Measurements from ENCODE around the gene SRSF3.
"Not testable (repeated sequence)": the region's sequence is repeated elsewhere in the genome, so short reads cannot be mapped to it uniquely, and the experiment has no call there.

The SRSF3 gene

DNA sequence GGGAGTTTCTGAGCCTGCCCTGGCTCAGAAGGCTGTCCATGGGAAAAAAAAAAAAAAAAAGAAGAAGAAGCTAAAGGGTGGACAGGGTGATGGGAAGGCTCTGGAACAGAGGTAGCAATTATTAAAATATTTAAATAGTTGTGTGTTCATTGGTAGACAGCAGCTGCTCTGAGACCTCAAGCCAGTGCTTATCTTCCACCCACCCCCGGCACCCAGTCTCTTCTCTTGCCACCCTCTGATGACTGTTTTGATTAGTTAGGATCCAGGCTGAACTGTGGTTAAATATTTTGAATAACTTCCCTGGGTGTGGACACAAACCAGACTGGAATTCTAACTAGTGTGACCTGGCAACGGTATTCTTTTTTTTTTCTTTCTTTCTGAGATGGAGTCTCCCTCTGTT is 16.9 kb upstream of the SRSF3 start:
- TF ChIP-seq, protein P1, sequence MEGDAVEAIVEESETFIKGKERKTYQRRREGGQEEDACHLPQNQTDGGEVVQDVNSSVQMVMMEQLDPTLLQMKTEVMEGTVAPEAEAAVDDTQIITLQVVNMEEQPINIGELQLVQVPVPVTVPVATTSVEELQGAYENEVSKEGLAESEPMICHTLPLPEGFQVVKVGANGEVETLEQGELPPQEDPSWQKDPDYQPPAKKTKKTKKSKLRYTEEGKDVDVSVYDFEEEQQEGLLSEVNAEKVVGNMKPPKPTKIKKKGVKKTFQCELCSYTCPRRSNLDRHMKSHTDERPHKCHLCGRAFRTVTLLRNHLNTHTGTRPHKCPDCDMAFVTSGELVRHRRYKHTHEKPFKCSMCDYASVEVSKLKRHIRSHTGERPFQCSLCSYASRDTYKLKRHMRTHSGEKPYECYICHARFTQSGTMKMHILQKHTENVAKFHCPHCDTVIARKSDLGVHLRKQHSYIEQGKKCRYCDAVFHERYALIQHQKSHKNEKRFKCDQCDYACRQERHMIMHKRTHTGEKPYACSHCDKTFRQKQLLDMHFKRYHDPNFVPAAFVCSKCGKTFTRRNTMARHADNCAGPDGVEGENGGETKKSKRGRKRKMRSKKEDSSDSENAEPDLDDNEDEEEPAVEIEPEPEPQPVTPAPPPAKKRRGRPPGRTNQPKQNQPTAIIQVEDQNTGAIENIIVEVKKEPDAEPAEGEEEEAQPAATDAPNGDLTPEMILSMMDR (conservative IDR thresholded peaks at IDR 0.05; ENCODE audit: low read length): no peak; the same call in 1 of the 2 replicates
- H3K4me3 ChIP-seq (ENCODE audit: low read length): no peak overlapping the region
- DNase-seq (ENCODE audit: low read depth): peak; percentile 97

GRCh38 chr6:36578030-36578429 is 16.1 kb upstream of the SRSF3 start:
- no peak for DNase-seq (ENCODE audit: low read depth)
- TF ChIP-seq, protein P1 (conservative IDR thresholded peaks at IDR 0.05; ENCODE audit: low read length): no peak
- no peak overlapping the region for H3K4me3 ChIP-seq (ENCODE audit: low read length)

GRCh38 chr6:36578431-36578830 is 15.7 kb upstream of the SRSF3 start:
- TF ChIP-seq, protein P1 (conservative IDR thresholded peaks at IDR 0.05; ENCODE audit: low read length): no peak
- no peak overlapping the region for H3K4me3 ChIP-seq (ENCODE audit: low read length)
- no peak for DNase-seq (ENCODE audit: low read depth)

DNA sequence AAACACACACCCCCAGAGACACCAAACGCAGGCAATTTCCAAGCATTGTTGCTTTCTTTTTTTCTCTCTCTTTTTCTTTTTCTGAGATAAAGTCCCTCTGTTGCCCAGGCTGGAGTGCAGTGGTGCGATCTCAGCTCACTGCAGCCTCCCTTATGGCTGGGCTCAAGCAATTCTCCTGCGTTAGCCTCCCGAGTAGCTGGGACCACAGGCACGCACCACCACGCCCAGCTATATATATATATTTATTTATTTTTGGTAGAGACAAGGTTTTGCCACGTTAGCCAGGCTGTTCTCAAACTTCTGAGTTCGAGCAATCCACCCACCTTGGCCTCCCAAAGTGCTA is 14.0 kb upstream of the SRSF3 start:
- no peak overlapping the region for H3K4me3 ChIP-seq (ENCODE audit: low read length)
- no peak for DNase-seq (ENCODE audit: low read depth)
- TF ChIP-seq, protein P1 (conservative IDR thresholded peaks at IDR 0.05; ENCODE audit: low read length): no peak

DNA sequence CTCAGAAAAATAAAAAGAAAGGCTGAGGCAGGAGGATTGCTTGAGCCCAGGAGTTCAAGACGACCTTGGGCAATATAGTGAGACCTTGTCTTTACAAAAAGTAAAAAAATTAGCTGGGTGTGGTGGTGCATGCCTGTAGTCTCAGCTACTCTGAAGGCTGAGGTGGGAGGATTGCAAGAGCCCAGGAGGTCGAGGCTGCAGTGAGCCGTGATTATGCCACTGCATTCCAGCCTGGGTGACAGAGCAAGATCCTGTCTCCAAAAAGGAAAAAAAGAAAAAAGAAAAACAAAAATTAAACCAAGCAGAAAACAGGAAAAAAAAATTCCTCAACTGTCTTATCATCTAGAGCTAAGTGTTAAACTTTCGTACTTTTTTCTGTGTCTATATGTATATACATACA is 12.4 kb upstream of the SRSF3 start:
- no peak for DNase-seq (ENCODE audit: low read depth)
- TF ChIP-seq, protein P1 (conservative IDR thresholded peaks at IDR 0.05; ENCODE audit: low read length): no peak
- H3K4me3 ChIP-seq (ENCODE audit: low read length): no peak overlapping the region

GRCh38 chr6:36586606-36587005 is 7.6 kb upstream of the SRSF3 start:
- no peak overlapping the region for H3K4me3 ChIP-seq (ENCODE audit: low read length)
- TF ChIP-seq, protein P1 (conservative IDR thresholded peaks at IDR 0.05; ENCODE audit: low read length): no peak
- DNase-seq (ENCODE audit: low read depth): no peak

DNA sequence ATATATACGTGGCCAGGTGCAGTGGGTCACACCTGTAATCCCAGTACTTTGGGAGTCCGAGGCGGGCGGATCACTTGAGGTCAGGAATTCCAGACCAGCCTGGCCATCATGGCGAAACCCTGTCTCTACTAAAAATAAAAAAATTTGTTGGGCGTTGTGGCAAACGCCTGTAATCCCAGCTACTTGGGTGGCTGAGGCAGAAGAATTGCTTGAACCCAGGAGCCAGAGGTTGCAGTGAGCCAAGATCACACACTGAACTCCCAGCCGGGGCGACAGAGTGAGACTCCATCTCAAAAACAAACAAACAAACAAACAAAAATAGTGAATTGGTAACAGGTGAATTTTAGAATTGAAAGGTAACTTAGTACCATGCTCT is 5.1 kb upstream of the SRSF3 start:
- not testable (repeated sequence) for DNase-seq (ENCODE audit: low read depth); H3K4me3 ChIP-seq (ENCODE audit: low read length)

DNA sequence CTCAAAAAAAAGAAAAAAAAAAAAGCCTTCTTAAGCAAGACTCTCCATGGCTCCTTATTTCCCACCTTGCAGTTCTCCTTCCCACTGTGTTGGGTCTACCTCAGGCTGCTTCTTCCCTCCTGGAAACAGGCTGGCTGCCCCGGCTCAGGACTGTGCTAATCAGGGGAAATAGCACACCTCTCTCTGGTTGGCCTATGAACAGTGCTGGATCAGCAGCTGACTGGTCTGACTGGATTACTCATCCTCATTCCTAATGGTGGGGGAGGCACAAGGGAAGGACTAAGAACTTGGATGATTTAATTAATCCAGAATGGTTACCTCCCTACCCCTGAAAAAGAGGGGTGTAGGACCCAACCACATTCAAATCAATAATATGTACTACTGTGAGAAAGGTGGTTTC is 3.9 kb upstream of the SRSF3 start:
- peak; percentile 81 for DNase-seq (ENCODE audit: low read depth)
- TF ChIP-seq, protein P1 (conservative IDR thresholded peaks at IDR 0.05; ENCODE audit: low read length): no peak
- H3K4me3 ChIP-seq (ENCODE audit: low read length): no peak overlapping the region

All from AG10803 (cell line).